ENCODE results near the gene ARL3.
"Not testable (repeated sequence)": the region's sequence is repeated elsewhere in the genome, so short reads cannot be mapped to it uniquely, and the experiment has no call there.

Gene ARL3

DNA sequence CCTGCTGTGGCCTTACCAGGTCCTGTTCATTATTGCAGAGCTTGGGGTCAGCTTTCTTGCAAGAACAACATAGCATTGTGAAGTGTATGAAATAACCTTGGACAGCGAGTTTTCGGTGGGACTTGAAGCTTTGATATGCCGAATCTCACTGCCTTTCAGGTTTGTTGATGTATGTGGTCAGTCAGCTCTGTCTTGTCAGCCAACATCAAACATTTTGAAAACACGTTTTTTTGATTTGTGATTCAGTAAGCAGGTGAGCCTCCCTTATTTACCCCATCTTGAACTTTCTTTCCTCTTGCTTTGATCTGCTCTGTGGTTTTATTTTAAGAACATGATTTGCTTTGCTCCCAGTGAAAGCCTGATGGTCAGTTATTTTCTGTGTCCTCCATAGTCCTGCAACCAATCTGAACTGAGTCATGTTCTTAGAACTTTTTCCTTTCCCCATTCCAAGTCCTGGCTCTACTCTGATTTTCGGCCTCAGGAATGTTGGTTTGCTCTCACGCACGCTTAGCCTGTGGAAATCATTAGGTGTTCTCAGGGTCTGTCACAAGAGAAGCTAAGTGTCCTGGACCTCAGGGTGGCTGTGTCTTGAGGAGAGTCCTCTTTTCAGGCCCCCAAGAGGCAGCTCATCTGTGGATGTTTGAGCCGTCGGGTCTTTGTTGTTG is 38.2 kb upstream of the ARL3 start:
- no peak overlapping the region for H3K9ac ChIP-seq (ENCODE audit: low read length)
- H3K4me3 ChIP-seq (ENCODE audit: low read depth in 1 of 2, low read length in 2 of 2) = no peak overlapping the region

DNA sequence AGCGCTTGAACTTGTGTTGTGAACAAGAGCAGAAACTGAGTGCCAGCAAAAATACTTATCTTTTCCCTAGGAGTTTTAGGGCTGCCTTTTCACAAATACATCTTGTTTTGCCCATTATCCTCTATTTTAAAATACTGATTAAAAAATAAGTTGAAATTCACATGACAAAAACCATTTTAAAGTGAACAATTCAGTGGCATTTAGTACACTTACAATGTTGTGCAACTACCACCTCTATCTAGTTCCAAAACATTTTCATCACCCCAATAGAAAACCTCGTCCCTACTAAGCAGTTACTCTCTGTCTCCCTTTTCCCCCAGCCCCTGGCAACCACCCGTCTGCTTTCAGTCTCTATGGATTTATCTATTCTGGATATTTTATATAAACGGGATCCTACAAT is 31.0 kb upstream of the ARL3 start:
- Histone ChIP-seq H3K4me1 (ENCODE audit: insufficient read depth, low read length) (peaks cover 29% of the 10 kb centered on the region), H3K36me3 (ENCODE audit: insufficient read depth, low read length) (no peaks in the 10 kb centered on the region), H3K9ac (ENCODE audit: low read length) (peak overlapping the region; percentile 100), H3K27me3 (ENCODE audit: control insufficient read depth in 1 of 2, insufficient read depth in 2 of 2, low read length in 2 of 2) (no peaks in the 10 kb centered on the region), H3K27ac (ENCODE audit: low read depth, low read length) (peak overlapping the region; percentile 86), H3K9me3 (ENCODE audit: low read length) (no peaks in the 10 kb centered on the region), H3K4me3 (ENCODE audit: low read depth in 1 of 2, low read length in 2 of 2) (peak overlapping the region; percentile 86 to 100)

More for the DNA sequence above, 38.2 kb upstream of the ARL3 start:
- Histone ChIP-seq H3K27ac (ENCODE audit: low read depth, low read length) (peak overlapping the region; percentile 78), H3K4me1 (ENCODE audit: insufficient read depth, low read length) (peaks cover 28% of the 10 kb centered on the region), H3K27me3 (ENCODE audit: control insufficient read depth in 1 of 2, insufficient read depth in 2 of 2, low read length in 2 of 2) (no peaks in the 10 kb centered on the region), H3K36me3 (ENCODE audit: insufficient read depth, low read length) (no peaks in the 10 kb centered on the region), H3K9me3 (ENCODE audit: low read length) (no peaks in the 10 kb centered on the region)

DNA sequence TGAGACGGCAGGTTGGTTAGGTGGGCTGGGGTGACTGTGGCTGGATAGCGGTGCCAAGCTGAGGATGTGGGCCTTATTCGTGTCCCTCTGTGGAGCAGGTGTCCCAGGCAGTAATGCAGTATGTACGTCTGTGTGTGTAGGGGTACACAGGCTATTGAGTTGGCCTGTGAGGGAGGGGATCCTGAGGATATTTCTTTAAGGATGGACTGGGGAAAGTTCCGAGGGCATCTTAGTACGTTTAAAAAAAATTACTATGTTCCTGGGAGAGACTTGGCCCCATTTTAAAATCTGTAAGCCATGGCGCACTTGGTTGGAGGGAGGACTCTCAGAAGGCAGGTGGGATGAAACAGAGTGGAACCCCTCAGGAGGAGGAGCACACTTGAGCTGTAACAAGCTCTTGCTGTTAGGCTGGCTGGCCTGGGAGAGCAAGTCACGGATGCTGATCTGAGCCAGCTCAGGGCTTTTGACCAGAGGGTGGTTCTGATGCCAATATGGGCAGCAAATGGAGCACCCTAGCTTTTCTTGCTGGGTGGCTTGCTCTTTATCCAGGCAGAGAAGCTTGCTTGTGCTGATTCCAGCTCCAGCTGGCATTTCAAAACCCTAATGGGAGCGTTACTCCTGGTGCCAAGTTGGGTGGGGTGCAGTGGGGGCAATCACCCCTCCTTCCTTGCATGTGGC is 30.3 kb upstream of the ARL3 start:
- no peaks in the 10 kb centered on the region for H3K27me3 ChIP-seq (ENCODE audit: control insufficient read depth in 1 of 2, insufficient read depth in 2 of 2, low read length in 2 of 2)
- peaks cover 29% of the 10 kb centered on the region for H3K4me1 ChIP-seq (ENCODE audit: insufficient read depth, low read length)
- H3K36me3 ChIP-seq (ENCODE audit: insufficient read depth, low read length) = no peaks in the 10 kb centered on the region
- H3K27ac ChIP-seq (ENCODE audit: low read depth, low read length) = peak overlapping the region; percentile 86
- H3K9me3 ChIP-seq (ENCODE audit: low read length) = no peaks in the 10 kb centered on the region
- H3K4me3 ChIP-seq (ENCODE audit: low read depth in 1 of 2, low read length in 2 of 2) = peak overlapping the region; percentile 86 to 100
- peak overlapping the region; percentile 100 for H3K9ac ChIP-seq (ENCODE audit: low read length)

DNA sequence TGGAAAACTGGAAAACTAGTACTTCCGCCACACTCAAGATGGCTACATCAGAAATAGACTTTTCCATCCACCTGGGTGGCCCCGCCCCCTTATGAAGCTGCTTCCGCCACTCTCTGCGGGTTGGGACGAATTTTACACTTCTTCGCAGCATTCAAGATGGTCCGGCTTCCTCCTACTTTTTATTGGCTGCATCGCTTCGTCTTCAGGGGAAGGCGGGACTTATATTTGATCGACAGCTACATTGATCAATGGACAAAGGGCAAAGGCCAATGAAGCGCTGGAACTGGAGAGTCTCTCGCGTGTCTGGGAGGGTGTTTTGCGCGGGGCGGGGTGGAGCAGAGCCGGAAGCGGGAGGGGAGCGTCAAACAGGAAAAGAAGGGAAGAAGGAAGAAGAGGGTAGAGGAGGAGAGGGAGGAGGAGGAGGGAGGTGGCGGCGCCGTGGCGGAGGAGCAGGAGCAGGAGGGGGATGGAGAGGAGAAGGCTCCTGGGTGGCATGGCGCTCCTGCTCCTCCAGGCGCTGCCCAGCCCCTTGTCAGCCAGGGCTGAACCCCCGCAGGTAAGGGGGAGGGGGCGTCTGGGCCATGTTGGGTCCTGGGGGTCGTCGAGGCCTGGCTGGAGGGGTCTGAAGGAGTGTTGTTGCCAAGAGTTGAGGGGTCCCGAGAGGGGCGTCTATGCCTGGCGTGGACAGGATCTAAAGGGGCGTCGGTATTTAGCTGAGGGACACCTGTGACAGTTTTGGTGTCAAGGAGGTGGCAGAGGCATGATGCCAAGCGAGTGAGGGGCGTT is 29.6 kb upstream of the ARL3 start, which contains the start of gene WBP1L:
Gene WBP1L, plus strand, starts transcription at position 361 of the 786 bp plus-strand sequence. Its CDS starts 106 bp downstream, at position 467.
- Histone ChIP-seq H3K9me3 (ENCODE audit: low read length) (no peaks in the 10 kb centered on the region), H3K4me3 (ENCODE audit: low read depth in 1 of 2, low read length in 2 of 2) (peak within 1 kb of the TSS; percentile 86 to 100), H3K4me1 (ENCODE audit: insufficient read depth, low read length) (peaks cover 29% of the 10 kb centered on the region), H3K9ac (ENCODE audit: low read length) (peak within 1 kb of the TSS; percentile 100), H3K27me3 (ENCODE audit: control insufficient read depth in 1 of 2, insufficient read depth in 2 of 2, low read length in 2 of 2) (no peaks in the 10 kb centered on the region), H3K27ac (ENCODE audit: low read depth, low read length) (peak within 1 kb of the TSS; percentile 86), H3K36me3 (ENCODE audit: insufficient read depth, low read length) (no peaks in the 10 kb centered on the region)

DNA sequence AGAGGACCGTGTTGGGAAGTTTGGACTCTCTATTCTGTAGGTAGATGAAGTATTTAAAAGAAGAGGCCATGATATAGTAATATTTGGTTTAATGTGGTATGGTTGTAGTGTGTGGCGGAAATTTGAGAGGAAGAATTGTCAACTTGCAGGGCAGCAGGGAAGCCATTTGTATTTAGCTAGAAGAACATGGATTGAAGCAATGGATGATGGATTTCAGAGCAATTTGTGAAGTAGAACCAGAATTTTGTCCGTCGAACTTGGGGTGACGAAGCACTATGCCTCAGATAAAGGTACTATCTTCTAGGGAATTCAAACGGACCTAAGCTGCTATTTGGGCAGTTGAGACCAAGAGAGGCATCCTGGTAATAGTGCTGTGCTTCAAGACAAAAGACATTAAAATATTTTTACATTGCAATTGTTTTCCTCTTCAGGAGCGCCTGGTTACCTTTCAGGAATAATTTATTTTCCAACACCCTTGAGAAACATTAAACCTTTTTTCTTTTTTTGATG is 28.9 kb upstream of the ARL3 start:
- Histone ChIP-seq H3K4me1 (ENCODE audit: insufficient read depth, low read length) (peaks cover 29% of the 10 kb centered on the region), H3K36me3 (ENCODE audit: insufficient read depth, low read length) (no peaks in the 10 kb centered on the region), H3K9me3 (ENCODE audit: low read length) (no peaks in the 10 kb centered on the region), H3K27me3 (ENCODE audit: control insufficient read depth in 1 of 2, insufficient read depth in 2 of 2, low read length in 2 of 2) (no peaks in the 10 kb centered on the region), H3K4me3 (ENCODE audit: low read depth in 1 of 2, low read length in 2 of 2) (peak overlapping the region; percentile 10 to 46), H3K27ac (ENCODE audit: low read depth, low read length) (no peak overlapping the region), H3K9ac (ENCODE audit: low read length) (no peak overlapping the region)

DNA sequence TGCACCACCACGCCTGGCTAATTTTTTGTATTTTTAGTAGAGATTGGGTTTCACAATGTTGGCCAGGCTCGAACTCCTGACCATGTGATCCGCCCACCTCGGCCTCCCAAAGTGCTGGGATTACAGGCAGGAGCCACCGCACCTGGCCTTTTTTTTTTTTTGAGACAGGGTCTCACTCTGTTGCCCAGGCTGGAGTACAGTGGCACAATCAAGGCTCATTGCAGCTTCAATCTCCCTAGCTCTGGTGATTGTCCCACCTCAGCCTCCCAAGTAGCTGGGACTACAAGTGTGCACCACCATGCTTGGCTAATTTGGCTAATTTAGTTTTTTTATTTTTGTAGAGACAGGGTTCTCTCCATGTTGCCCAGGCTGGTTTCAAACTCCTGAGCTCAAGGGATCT is 28.1 kb upstream of the ARL3 start:
- not testable (repeated sequence) for H3K27me3 ChIP-seq (ENCODE audit: control insufficient read depth in 1 of 2, insufficient read depth in 2 of 2, low read length in 2 of 2); H3K9ac ChIP-seq (ENCODE audit: low read length); H3K4me3 ChIP-seq (ENCODE audit: low read depth in 1 of 2, low read length in 2 of 2); H3K9me3 ChIP-seq (ENCODE audit: low read length); H3K36me3 ChIP-seq (ENCODE audit: insufficient read depth, low read length); H3K27ac ChIP-seq (ENCODE audit: low read depth, low read length)
- H3K4me1 ChIP-seq (ENCODE audit: insufficient read depth, low read length) = peaks cover 29% of the 10 kb centered on the region

DNA sequence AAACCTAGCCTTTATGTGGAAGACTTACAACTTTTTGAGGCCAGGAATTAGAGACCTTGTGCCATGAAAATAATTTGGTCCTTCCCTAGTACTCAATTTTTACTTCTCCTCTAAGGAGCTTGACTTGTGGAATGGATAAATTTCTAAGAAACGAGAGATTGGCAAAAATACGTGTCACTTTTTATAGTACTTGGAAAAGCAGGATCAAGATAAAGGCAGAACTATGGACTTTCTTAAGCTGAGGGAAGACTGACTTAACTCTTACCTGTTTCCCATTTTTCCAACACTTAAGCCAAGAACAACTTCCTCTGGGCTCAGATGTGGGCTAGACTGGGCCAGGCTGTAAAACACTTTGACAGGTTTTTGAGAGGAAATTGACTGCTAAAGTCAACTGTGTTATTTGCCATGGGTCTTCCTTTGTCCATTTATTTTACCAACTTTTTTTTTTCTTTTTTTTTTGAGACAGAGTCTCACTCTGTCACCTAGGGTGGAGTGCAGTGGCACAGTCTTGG is 27.6 kb upstream of the ARL3 start:
- Histone ChIP-seq H3K9ac (ENCODE audit: low read length) (no peak overlapping the region), H3K9me3 (ENCODE audit: low read length) (no peaks in the 10 kb centered on the region), H3K4me3 (ENCODE audit: low read depth in 1 of 2, low read length in 2 of 2) (no peak overlapping the region), H3K4me1 (ENCODE audit: insufficient read depth, low read length) (peaks cover 28% of the 10 kb centered on the region), H3K36me3 (ENCODE audit: insufficient read depth, low read length) (no peaks in the 10 kb centered on the region), H3K27me3 (ENCODE audit: control insufficient read depth in 1 of 2, insufficient read depth in 2 of 2, low read length in 2 of 2) (no peaks in the 10 kb centered on the region), H3K27ac (ENCODE audit: low read depth, low read length) (no peak overlapping the region)

DNA sequence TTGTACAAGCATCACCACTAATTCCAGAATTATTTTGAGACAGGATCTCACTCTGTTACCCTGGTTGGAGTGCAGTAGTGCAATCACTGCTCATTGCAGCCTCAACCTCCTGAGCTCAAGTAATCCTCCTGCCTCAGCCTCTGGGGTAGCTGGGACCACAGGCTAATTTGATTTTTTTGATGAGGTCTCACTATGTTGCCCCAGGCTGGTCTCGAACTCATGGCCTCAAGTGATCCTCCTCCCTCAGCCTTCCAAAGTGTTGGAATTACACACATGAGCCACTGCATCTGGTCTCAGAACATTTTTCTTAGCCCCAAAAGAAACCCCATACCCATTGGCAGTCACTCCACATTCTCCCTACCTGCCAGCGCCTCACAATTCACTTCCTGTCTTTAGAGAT is 26.0 kb upstream of the ARL3 start:
- no peak overlapping the region for H3K4me3 ChIP-seq (ENCODE audit: low read depth in 1 of 2, low read length in 2 of 2)
- no peaks in the 10 kb centered on the region for H3K9me3 ChIP-seq (ENCODE audit: low read length)
- no peaks in the 10 kb centered on the region for H3K27me3 ChIP-seq (ENCODE audit: control insufficient read depth in 1 of 2, insufficient read depth in 2 of 2, low read length in 2 of 2)
- no peak overlapping the region for H3K9ac ChIP-seq (ENCODE audit: low read length)
- H3K36me3 ChIP-seq (ENCODE audit: insufficient read depth, low read length) = no peaks in the 10 kb centered on the region
- H3K4me1 ChIP-seq (ENCODE audit: insufficient read depth, low read length) = peaks cover 12% of the 10 kb centered on the region
- no peak overlapping the region for H3K27ac ChIP-seq (ENCODE audit: low read depth, low read length)

DNA sequence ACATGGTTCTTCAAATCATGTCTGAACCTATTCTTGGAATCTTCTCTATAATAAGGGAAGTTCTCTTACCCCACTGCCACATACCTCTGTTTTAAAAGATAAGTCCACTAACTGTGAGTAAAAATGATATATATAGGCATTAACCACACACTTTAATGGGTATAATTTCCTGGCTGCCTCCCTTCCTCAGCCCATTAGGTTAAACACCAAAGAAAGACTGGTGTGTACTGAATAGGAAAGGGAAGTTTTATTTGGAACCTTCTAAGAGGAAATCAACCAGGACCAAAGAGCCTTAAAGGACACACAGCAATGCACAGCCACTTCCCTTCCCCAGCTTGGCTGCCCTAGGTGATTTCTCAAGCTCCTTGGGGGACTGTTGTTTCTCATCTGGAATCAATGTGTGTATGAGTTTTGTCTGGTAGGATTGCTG is 24.5 kb upstream of the ARL3 start:
- Histone ChIP-seq H3K9ac (ENCODE audit: low read length) (no peak overlapping the region), H3K27ac (ENCODE audit: low read depth, low read length) (no peak overlapping the region)

DNA sequence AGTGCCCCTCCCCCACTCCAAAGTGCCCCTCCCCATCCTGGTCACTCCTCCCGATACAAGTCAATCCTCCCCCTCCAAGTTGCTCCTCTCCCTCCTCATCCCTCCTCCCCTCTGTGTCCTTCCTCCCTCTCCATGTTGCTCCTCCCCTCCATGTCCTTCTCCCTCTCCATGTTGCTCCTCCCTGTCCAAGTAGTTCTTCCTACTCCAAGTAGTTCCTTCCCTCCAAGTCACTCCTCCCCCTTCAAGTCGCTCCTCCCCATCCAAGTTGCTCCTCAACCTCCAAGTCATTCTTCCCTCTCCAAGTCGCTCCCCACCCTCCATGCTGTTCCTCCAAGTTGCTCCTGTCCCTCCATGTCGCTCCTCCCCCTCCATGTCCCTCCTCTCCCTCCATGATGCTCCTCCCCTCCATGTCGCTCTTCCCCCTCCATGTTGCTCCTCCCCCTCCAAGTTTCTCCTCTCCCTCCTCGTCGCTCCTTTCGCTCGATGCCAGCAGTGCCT is 20.9 kb upstream of the ARL3 start:
- H3K9ac ChIP-seq (ENCODE audit: low read length) = no peak overlapping the region
- H3K27me3 ChIP-seq (ENCODE audit: control insufficient read depth in 1 of 2, insufficient read depth in 2 of 2, low read length in 2 of 2) = no peaks in the 10 kb centered on the region
- no peaks in the 10 kb centered on the region for H3K9me3 ChIP-seq (ENCODE audit: low read length)
- peaks cover 4% of the 10 kb centered on the region for H3K36me3 ChIP-seq (ENCODE audit: insufficient read depth, low read length)
- H3K4me3 ChIP-seq (ENCODE audit: low read depth in 1 of 2, low read length in 2 of 2) = no peak overlapping the region
- no peaks in the 10 kb centered on the region for H3K4me1 ChIP-seq (ENCODE audit: insufficient read depth, low read length)
- H3K27ac ChIP-seq (ENCODE audit: low read depth, low read length) = no peak overlapping the region

More for the DNA sequence above, 24.5 kb upstream of the ARL3 start:
- no peaks in the 10 kb centered on the region for H3K27me3 ChIP-seq (ENCODE audit: control insufficient read depth in 1 of 2, insufficient read depth in 2 of 2, low read length in 2 of 2)
- no peaks in the 10 kb centered on the region for H3K9me3 ChIP-seq (ENCODE audit: low read length)
- H3K4me1 ChIP-seq (ENCODE audit: insufficient read depth, low read length) = peaks cover 6% of the 10 kb centered on the region
- no peak overlapping the region for H3K4me3 ChIP-seq (ENCODE audit: low read depth in 1 of 2, low read length in 2 of 2)
- H3K36me3 ChIP-seq (ENCODE audit: insufficient read depth, low read length) = no peaks in the 10 kb centered on the region

DNA sequence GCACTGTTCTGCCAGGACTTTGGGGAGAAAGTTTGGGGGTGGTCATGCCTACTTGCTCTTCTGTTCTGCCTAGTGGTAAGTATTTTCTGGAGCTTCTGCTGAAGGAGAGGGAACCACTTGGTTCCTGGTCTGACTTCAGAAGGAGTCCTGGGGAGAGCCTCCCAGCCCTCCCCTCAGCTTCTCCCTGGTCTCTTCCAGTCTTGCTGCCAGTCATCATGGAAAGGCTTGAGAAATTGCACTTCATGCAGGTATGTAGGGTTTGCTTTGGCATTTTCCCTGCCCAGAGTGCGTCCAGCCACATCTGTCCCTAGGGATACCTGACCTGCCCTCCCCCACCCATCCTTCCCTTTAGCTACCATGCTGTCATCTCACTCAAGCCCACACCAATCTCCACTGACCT is 18.5 kb upstream of the ARL3 start:
- H3K9me3 ChIP-seq (ENCODE audit: low read length) = no peaks in the 10 kb centered on the region
- H3K4me3 ChIP-seq (ENCODE audit: low read depth in 1 of 2, low read length in 2 of 2) = no peak overlapping the region
- no peak overlapping the region for H3K27ac ChIP-seq (ENCODE audit: low read depth, low read length)
- H3K9ac ChIP-seq (ENCODE audit: low read length) = no peak overlapping the region
- H3K36me3 ChIP-seq (ENCODE audit: insufficient read depth, low read length) = peaks cover 4% of the 10 kb centered on the region
- H3K27me3 ChIP-seq (ENCODE audit: control insufficient read depth in 1 of 2, insufficient read depth in 2 of 2, low read length in 2 of 2) = no peaks in the 10 kb centered on the region
- no peaks in the 10 kb centered on the region for H3K4me1 ChIP-seq (ENCODE audit: insufficient read depth, low read length)
